Measurements from ENCODE around the gene FHL1.
A peak's percentile ranks its signal among the peaks of the same experiment; 100 is the strongest.
"Not testable (repeated sequence)": the region's sequence is repeated elsewhere in the genome, so short reads cannot be mapped to it uniquely, and the experiment has no call there.

Gene FHL1

DNA sequence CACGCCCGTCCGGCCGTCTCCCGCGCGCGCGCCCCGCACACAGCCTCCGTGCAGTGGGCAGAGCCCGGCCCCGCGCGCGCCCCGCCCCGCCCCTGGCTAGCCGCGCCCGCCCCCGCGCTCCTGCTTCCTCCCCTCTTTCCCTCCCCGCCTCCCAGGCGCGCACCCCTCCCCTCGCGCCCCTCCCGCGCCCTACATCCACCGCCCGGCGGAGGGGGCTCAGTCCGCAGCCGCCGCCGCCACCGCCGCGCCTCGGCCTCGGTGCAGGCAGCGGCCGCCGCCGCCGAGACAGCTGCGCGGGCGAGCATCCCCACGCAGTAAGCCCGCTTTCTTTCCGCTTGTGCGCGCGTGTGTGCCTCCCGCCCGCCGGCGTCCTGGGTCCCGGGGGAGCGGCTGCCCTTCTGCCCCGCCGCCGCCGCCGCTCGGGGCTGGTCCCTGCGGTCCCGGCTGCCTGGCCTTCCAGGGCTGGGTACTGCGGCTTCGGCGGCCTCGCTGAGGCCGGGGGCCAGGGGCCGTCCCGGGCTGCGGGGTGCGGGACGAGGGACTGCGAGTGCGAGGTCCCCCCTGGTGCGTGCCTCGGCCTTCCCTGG, at the start of gene FHL1:
FHL1 (plus strand) TSS at position 219 of the 587 bp plus-strand sequence.
- peak in 1 of 2 donors; percentile 10 for DNase-seq (ENCODE audit: low read depth in 2 of 2, low spot score in 1 of 2)

DNA sequence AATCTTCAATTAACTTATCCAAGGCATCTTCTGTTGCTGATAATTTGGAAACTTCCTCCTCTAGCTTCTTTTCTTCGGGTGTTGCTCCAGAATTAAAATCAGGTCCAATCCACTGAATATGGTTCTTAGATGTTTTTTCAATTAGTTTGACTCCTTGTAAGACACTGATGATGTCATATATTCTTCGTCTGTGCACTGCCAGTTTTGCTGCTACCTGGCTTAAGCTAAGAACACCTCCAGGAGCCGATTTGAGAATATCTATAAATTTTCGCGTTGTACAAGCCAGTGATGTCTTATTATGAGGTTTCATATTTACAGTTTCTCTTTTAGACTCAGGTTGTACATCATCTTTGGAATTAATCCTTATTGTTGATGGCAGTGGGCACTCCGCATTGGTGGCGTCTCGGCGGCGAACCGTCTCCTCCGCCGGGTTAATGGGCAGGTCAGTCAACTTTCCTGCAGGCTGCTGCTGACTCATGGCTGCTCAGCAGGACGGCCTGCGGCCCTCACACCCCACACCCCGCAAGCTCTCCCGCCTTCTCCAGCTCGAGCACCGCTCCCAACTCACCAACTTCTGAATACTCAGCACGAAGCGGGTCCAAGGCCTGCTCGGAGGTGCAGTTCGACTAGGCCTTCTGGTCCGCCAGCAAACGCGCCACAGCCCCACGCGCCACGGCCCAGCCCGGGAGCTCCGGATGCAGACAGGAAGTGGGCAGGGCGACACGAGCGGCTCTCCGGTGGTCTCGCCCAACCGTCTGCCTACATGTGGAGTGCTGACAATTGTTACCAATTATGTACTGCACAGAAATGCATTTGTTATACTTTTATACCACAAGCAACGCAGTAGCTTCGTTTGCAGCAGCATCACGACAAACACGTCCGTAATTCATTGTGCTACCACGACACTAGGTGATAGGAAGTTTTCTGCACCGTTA, 49.2 kb upstream of the FHL1 start:
- DNase-seq (ENCODE audit: low read depth in 2 of 2, low spot score in 1 of 2), result no peak

DNA sequence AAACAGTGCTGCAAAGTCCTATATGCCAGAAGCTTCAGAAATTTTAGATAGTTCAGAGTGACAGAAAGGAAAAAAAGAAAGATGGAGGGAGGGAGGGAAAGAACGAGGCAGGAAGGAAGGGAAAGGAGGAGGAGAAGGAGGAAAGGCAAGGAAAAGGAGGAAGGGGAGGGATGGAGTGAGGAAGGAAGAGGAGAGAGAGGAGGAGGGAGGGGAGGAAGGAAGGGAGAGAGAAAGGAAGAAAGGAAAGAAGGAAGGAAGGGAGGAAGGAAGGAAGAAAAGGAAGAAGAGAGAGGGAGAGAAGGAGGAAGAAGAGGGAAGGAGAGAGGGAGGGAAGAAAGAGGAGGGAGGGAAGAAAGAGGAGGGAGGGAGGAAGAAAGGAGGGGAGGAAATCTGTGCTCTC, 42.4 kb upstream of the FHL1 start:
- no peak for DNase-seq (ENCODE audit: low read depth in 2 of 2, low spot score in 1 of 2)

DNA sequence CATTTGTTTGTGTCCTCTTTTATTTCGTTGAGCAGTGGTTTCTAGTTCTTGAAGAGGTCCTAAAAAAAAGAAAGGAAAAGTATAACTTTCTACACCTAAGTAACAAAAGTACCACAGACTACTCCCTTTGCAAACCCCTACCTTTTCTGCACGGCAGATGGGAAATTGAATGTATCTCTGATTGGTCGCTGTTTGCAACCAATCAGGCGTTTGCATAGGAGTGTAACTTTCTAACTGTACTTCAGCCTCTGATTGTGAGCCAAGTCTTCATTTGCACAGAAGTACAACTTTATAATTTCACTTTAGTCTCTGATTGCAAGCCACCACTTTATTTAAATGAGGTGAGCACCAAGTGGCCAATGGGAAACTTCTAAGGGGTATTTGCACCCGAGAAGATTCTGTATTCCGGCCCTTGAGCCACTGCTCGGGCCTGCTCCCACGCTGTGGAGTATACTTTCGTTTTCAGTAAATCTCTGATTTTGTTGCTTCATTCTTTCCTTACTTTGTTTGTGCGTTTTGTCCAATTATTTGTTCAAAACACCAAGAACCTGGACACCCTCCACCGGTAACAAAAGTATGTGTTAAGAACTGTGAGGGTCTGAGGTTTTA, 40.3 kb upstream of the FHL1 start:
- DNase-seq (ENCODE audit: low read depth in 2 of 2, low spot score in 1 of 2), result no peak

DNA sequence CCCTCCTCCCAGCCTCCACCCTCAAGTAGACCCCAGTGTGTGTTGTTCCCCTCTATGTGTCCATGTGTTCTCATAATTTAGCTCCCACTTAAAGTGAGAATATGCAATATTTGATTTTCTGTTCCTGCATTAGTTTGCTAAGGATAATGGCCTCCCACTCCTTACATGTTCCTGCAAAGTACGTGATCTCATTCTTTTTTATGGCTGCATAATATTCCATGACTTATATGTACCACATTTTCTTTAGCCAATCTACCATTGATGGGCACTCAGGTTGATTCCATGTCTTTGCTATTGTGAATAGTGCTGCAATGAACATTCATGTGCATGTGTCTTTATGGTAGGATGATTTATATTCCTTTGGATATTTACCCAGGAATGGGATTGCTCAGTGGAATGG, 38.4 kb upstream of the FHL1 start:
- not testable (repeated sequence) for DNase-seq (ENCODE audit: low read depth in 2 of 2, low spot score in 1 of 2)

DNA sequence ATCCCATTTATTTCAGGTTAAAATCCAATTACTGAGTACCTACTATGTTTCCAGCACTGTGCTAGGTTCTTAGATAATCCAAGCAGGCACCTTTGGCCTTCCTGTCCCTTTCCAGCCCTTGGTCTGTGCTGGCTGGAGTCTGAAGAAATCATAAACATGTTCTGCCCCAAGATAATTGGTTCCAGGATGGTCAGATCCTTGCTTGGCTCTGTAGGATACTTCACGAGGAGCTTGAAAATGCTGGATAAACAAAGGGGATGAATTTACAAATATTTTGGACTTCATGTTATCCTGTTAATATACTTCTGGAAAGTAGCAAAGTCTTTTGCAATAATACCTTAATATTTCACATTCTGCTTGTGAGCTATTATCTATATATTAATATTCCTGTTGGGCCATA, 35.0 kb upstream of the FHL1 start:
- DNase-seq (ENCODE audit: low read depth in 2 of 2, low spot score in 1 of 2), result no peak

DNA sequence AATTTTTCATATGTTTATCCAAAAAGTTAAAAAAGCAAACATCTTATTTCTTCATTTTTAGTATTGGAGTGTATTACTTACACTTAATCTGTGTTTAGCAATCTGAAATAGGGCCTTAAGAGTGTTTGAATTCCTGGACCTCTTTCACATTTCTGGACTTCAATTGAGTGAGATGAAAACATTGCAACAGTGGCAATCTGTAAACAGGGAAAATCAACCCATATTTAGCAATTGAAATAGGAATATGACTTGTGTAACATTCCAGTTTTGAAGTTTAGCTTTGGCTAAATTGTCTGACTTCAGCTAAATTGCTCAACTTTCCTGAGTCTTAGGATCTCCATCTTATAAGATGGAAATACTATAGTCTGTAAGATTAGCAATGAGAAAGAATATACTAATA, 34.6 kb upstream of the FHL1 start:
- DNase-seq (ENCODE audit: low read depth in 2 of 2, low spot score in 1 of 2), result no peak

DNA sequence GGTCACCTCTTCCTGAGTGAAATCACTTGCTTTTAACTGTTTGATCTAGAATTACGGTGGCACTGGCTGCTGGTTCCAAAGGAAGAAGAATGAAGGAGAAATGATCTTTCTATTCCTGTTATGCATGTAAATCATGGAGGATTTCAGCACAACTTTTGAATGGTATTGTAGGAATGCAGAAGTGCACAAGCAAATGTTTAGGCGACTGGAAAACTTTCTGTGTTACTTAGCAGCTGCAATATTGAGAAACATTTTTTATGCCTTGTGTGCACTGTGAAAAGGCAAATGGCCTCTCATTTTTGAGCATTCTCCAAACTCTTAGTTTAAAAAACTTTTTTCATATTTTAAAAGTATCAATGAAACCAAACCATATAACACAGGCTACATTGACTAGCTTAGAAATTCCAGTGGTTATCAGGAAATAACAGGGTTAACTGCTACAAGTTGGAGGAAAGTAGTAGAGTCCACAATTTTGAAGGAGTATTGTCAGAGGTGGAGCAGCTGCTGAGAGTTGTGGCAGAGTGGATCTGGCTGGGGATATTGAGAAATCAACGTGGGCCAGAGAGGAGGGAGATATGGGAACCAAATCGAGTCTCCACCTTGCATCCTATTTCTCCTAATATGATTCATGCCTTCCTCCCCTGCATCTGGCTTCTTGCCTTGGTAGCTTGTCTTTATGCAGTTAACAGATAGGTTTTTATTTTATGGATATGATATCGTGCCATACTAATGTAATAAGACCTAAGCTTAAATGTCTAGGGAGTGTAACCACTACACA, 32.0 kb upstream of the FHL1 start:
- no peak for DNase-seq (ENCODE audit: low read depth in 2 of 2, low spot score in 1 of 2)

DNA sequence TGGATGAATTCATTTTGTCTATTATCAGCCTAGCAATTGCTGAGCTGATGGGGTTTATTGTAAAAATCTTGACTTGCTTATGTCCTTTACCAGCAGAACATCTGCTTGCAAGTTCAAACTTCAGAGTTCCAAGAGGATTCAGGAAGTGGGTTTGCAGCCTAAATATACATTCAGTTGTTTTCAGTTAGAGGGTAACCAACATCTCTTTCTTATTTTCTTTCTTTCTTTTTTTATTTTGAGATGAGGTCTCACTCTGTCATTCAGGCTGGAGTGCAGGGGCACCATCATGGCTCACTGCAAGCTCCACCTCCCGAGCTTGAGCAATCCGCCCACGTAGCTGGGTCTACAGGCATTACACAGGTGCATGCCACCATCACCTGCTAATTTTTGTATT, 31.4 kb upstream of the FHL1 start:
- DNase-seq (ENCODE audit: low read depth in 2 of 2, low spot score in 1 of 2), result no peak

DNA sequence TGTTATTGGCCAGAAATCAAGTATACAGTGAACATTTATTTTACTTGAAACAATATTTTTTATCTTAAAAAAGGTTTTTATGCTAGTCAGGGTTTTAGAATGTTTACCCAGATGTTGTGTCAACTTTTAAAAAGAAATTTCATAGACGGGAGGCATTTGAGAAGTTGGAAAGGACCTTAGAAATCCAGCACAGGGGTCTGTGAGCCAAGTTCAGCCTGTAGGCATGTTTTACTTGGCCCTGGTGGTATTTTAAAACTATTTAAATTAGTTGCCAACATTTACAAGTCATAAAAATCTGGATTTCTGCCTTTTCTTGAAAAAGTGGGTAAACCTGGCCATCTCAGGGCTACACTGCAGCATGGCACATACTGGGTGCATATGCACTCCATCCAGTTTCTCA, 25.5 kb upstream of the FHL1 start:
- DNase-seq (ENCODE audit: low read depth in 2 of 2, low spot score in 1 of 2), result no peak

DNA sequence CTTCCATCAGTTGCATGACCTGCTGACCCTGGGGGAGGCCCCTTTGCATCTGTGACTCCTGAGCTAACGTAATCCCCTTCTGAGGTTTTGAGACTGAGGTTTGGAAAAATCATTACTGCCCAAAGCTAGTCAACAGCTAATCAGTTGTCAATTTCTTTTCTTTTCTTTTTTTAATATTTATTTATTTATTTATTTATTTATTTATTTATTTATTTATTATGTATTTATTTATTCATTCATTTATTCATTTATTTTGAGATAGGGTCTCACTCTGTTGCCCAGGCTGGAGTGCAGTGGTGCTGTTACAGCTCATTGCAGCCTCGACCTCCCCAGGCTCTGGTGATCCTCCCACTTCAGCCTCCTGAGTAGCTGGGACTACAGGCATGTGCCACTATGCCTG, 25.1 kb upstream of the FHL1 start:
- DNase-seq (ENCODE audit: low read depth in 2 of 2, low spot score in 1 of 2), result no peak

DNA sequence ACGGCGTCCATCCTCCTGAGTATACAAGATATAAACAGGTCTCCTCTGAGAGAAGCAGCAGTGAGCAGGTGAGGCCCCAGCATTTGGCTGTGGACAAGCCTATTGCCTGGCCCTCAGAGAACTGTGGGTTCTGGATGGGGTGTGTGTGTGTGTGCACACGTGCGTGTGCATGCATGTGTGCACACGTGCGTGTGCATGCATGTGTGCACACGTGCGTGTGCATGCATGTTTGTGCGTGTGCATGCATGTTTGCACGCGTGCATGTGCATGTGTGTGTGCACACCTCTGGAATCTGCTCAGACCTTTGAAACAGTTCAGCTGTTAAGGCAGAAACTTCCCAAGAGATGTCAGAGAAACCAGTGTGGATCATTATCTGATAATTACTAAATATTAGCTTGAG, 22.2 kb upstream of the FHL1 start:
- DNase-seq (ENCODE audit: low read depth in 2 of 2, low spot score in 1 of 2), result no peak

DNA sequence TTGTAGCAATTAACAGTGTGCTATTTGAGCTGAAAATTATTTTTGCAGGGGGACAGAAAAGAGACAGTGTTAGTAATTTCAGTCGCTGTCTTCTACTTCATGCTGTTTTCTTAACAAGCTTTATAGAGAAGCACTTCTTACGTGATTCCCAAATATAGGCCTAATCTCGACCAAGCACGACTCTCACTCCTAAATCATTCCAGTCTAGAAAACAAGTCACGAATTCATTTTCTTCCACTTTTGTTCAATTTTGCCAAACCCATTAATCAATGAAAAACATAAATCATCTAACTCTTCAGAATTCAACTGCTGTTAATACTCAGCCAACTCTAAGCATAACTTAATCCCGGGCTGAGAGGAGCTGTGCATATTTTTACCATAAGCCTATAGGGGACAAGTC, 21.0 kb upstream of the FHL1 start:
- DNase-seq (ENCODE audit: low read depth in 2 of 2, low spot score in 1 of 2), result no peak

DNA sequence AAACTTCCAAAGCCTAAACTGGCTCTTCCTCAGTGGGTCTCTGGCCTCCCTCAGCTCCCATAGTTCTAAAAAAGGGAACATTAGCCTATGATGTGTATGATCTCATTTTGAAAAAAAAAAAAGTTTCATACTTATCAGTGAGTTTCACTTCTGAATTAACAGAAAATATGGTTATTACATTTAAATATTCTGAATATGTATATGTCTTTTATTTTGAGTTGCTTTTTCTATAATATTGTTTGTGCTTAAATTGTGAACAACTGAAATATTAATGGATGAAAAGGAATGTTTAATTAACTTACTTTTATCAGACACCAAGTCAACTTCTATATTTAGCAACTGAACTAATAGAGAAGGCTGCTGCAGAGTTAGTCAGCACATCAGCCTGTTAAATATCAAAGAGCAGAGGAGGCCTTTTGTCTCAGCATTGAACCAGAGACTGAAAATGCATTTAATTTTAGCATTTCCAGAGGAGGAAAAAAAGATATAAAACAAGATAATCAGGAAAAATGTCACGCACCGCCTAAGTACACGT, 20.4 kb upstream of the FHL1 start:
- DNase-seq (ENCODE audit: low read depth in 2 of 2, low spot score in 1 of 2), result no peak

DNA sequence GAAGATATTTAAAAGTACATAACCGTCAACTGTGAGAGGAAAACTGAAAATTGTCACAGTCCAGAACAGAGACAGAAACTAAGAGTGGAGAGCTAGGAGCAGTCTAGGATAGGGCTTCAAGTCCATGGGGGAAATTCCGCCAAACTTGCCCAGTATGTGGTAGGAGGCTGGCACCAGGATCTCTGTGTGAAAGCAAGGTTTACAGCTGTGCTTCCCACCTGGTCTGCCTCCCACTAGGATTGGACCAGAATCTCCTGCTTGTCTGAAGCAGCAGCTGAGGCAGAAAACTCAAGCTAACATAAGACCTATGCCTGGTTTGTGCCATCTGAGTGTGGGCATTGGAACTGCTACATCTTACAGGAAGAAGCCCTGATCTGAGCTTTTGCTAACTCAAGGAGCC, 18.6 kb upstream of the FHL1 start:
- DNase-seq (ENCODE audit: low read depth in 2 of 2, low spot score in 1 of 2), result no peak

DNA sequence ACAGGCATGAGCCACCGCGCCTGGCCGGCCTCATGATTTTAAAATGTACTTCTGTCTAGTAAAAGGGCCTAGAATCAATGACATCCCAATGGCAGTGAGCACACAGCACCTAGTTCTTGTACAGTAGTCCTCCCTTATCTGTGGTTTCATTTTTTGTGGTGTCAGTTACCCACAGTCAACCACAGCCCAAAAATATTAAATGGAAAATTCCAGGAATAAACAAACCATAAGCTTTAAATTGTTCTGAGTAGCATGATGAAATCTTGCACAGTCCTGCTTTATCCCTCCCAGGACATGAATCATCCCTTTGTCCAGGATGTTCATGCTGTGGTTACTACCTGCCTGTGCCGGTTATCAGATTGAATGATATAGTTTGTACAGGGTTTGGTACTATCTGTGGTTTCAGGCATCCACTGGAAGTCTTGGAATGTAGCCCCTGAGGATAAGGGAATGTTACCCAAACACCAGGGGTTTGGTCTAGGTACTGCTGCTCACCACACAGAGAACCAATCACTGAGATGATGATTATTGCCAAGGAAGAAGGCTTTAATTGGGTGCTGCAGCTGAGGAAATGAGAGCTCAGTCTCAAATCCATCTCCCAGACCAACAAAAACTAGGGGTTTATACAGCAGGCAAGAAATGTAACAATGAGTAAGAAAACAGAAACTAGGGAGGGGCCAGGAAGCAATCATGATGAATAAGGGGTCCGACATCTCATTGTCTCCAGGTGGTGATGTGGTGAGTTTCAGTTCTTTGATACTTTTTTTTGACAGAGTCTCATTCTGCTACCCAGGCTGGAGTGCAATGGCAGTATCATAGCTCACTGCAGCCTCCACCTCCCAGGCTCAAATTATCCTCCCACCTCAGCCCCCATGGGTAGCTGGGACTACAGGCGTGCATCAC, 16.2 kb upstream of the FHL1 start:
- no peak for DNase-seq (ENCODE audit: low read depth in 2 of 2, low spot score in 1 of 2)

DNA sequence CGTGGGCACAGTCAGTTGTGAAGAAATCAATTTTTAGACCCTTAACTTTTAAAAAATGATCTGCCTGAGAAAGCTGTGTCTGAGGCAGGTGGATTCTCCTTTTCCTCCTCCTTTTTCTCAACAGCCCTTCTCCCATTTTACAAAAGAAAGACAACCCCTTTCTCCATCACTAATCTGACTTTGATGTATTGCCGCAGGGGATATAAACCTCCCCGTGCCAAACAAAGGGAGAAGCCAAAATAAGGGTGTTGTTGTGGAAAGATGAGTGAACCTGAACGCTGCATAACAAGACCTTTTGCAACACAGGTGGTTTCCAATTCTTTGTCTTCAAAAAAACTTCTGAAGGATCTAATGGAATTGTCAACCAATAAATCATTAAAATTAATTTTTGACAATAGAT, 8.4 kb upstream of the FHL1 start:
- DNase-seq (ENCODE audit: low read depth in 2 of 2, low spot score in 1 of 2), result no peak

DNA sequence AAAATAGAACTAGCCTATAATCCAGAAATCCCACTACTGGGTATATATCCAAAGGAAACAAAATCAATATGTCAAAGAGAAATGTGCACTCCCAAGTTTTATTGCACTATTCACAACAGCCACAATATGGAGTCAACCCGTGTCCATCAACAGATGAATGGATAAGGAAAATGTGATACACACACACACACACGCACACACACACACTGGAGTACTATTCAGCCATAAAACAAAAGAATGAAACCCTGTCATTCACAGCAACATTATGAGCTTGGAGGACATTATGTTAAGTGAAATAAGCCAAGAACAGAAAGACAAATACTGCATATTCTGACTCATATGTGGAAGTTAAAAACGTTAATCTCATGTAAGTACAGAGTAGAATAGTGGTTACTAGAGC, 5.8 kb upstream of the FHL1 start:
- no peak for DNase-seq (ENCODE audit: low read depth in 2 of 2, low spot score in 1 of 2)

DNA sequence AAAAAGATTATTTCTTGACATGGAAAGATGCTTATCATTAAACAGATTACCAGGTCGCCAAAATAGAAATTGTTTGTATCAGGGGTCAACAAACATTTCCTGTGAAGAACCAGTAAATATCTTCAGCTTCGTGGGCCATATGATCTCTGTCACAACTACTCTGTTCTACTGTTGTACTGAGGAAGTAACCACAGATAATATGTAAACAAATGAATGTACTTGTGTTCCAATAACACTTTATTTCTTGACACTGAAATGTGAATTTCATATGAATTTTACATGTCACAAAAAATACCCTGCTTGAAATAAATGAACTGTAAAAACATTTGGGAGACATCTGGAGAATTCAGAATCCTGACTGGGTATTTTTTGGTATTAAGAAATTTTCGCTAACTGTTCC, 4.7 kb upstream of the FHL1 start:
- DNase-seq (ENCODE audit: low read depth in 2 of 2, low spot score in 1 of 2), result no peak

DNA sequence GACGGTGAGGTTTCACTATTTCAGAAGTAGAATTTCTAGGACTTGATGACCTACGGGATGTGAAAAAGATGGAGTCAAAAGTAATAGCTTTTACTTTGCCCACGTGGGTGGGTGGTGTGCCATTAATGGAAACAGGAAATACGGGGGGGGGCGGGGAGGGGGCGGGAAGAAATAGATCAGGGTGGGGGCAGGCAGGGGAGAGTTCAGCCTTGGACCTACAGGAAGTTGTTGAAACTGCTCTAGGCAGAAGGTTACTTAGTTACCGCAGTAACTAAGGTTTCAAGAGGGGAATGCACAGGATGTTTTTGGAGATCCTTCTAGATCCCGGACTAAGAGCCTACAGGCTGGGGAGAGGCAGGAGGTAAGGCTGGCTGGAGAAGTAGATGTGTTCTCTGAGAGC, 3.6 kb upstream of the FHL1 start:
- no peak for DNase-seq (ENCODE audit: low read depth in 2 of 2, low spot score in 1 of 2)
